GM18499 (cell line): Measurements from ENCODE around the gene TUBB2B.
"Not testable (repeated sequence)": the region's sequence is repeated elsewhere in the genome, so short reads cannot be mapped to it uniquely, and the experiment has no call there.

Experiments used
- ATAC-seq: cut with Tn5 transposase; IDR thresholded peaks from one replicate; pipeline ENCODE4 v1.9.1; 2021; ENCODE audit warnings: moderate number of reproducible peaks; ENCODE audit not compliant: insufficient read depth, unreplicated experiment

Gene TUBB2B

DNA sequence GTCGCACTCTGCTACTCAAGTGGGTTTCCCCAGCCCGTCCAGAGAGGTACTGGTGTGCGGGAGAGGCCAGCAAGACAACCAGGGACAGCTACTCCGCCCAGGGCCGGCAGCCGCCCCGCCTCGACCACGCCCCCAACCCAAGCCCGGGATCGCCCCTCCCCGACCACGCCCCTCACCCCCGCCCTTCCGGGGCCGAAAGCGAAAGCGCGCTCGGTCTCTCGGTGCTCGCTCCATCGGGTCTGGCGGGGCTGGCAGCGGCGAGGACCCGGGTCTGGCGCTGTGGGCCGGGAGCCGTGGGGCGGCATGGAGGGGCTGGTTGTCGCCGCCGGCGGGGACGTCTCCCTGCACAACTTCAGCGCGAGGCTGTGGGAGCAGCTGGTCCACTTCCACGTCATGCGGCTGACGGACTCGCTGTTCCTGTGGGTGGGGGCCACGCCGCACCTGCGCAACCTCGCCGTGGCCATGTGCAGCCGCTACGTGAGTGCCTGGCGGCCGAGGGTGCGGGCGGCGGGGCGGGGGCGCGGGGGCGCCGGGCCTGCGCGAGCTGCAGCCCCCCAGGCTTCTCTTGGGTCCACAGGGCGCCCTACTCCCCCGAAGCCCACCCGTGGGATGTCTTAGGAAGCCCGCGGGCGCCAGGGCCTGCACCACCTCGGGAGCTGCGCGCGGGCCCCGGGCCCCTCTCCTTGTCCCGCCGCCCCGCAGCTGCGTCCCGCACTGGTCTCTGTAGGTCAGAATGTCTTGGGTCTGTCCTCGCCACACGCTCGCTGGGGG, 31.5 kb upstream of the TUBB2B start, which contains the start of gene PSMG4:
Gene PSMG4 (plus strand): TSS at position 228 of the 771 bp plus-strand sequence. CDS start 76 bp downstream, at position 304.
- peak; percentile 40 for ATAC-seq

DNA sequence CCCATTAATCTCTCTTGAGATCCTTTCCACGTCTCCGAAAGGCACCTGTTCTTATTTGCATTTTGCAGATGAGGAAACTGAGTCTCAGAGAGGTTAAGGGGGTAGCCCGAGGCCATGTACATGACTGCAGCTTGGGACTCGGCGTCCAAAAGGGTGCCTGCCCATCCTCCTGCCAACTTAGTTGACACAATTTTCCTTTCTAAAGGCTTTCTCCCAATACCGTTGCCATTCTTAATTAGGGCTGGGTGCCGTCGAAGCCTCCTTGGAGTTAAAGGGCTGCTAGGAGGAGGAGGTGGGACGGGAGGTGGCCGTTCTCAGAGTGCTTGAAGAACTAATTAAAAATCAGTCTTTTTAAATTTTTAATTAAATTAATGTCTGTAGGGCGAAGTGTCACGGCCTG, 30.7 kb upstream of the TUBB2B start:
- no peak for ATAC-seq

DNA sequence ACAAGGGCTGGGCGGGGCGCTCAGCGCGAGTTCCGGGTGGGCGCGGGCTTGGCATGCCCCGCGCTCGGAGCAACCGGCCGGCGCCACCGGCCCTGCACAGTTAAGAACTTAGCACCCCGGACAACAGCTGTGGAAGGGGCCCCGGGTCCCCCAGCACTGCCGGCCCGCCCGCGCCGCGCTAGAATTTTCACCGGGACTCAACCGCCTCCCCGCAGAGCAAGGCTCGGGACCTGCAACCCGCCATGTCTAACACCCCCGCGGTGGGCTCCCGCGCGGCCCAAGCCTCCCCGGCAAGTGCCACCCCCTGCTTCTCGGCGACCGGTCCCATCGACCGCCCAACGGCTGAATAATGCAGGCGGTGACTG, 26.1 kb upstream of the TUBB2B start:
- ATAC-seq: no peak

DNA sequence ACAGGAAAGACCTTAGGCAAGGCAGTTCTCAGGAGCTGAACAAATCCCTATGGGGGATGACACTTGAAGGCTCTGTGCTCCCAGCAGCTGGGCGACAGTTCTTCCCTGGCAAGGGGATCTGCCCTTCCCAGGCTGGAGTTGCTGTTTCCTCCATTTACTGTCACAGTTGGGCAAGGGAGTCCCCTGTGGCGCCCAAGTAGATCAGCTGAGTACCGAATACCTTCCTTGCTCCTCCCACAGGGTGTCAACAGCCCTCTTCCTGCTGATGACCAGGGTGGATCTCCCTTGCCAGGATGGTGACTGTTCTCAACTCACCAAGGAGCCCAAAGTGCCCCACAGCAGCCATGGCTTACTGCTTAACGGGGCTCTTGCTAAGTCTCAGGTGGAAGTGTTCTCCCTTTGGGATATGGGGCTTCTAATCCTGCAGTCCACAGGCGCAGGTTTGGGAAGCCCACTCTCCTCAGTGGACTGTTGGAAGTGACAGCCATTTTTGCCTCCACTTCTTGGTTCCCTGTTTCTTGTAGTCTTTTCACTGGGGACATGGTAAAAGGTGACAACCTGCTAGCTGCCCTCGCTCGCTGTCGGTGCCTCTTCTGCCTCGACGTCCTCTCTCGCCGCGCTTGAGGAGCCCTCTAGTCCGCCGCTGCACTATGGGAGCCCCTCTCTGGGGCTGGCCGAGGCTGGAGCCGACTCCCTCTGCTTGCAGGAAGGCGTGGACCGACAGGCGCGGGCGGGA, 25.6 kb upstream of the TUBB2B start:
- no peak for ATAC-seq

DNA sequence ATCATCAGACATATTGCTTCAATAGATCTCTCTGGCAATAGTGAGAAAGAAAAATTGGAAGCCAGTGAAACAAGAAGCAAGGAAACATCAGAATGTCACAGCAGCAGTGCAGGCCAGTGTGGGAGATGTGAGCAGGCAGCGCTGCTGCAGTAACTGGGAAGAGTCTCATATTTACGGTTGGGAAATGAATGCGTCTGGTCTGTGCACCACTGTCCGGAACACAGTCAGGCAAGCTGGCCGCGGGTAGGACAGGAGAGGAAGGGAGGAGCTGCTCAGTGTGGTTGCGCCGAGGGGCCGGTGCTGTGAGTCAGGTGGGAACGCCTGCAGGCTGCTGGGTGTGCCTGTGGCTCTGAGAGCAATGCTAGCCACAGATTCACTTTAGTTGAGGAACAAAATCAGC, 24.9 kb upstream of the TUBB2B start:
- ATAC-seq: no peak

DNA sequence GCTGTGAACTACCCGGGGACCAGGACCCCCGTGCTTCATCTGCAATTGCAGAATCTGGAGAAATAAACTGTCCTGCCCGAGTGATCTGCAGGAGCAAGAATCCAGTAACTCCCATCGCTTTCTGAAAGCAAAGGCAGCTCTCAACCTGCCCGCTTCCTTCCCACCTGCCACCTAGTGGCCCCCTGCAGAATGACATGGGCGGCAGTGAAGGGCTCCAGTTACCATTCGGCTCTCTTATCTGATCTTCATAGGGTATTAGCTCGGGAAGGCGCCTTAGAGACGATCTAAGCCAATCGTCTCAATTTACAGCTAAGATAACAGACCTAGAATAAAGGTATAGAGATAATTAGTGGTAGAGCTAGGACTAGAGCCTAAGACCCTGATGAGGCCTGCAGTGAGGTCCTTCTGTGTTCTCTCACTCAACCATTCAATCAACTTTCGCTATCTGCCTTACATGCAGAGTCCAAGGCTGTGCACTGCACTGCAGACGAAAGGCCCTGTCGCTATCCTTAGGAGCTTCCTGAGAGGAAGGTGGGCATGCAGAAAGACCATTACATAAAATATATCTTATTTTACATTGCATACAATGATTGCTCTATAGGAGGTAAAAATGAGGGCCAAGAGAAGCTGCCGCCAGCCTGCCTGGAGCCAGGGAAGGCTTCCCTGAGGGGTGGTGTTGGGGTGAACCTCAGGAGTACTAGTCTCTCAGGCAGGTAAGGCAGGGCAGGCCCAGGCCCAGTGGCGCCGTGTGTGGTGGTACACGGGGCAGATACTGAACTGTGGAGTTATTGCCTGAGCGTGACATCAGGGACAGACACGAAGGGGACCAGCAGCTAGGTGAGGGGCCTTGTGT, 24.2 kb upstream of the TUBB2B start:
- no peak for ATAC-seq

DNA sequence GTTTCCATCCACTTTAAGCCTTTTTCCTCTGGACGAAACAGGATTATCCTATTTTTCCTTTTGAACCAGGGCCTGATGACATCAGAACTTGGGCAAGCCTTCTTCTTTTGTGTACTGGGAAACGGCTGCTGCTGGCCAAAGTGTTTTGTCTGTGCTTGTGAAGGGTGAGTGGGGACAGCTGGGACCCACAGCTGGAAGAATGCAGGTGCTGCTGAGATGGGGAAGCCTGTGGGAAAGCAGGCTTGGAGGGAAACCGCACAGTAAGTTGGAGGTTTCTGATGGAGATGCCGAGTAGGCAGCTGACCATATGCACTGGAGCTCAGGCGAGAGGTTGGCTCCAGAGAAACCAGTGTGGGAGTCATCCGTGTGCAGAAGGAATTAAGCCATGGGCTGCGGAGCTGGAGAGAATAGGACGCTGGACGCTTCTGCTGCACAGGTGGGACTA, 22.8 kb upstream of the TUBB2B start:
- no peak for ATAC-seq

DNA sequence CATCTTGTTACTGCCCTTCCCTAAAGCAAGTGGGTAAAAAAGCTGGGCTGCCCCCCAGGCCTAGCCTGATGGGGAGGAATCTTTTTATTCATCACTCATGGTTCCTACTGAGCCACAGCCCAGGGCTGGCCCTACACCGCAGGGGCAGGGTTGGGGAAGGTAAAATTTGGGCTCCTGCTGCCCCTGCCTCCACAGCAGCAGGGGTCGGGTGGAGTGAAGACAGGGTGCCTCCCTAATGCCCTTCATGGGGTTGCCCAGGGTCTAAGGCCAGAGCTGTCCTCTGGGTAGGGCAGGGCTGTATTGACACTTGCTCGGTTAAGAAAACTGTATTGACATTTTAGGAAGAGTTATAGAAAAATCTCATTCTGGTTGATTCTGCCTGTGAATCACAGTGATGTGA, 22.4 kb upstream of the TUBB2B start:
- no peak for ATAC-seq

DNA sequence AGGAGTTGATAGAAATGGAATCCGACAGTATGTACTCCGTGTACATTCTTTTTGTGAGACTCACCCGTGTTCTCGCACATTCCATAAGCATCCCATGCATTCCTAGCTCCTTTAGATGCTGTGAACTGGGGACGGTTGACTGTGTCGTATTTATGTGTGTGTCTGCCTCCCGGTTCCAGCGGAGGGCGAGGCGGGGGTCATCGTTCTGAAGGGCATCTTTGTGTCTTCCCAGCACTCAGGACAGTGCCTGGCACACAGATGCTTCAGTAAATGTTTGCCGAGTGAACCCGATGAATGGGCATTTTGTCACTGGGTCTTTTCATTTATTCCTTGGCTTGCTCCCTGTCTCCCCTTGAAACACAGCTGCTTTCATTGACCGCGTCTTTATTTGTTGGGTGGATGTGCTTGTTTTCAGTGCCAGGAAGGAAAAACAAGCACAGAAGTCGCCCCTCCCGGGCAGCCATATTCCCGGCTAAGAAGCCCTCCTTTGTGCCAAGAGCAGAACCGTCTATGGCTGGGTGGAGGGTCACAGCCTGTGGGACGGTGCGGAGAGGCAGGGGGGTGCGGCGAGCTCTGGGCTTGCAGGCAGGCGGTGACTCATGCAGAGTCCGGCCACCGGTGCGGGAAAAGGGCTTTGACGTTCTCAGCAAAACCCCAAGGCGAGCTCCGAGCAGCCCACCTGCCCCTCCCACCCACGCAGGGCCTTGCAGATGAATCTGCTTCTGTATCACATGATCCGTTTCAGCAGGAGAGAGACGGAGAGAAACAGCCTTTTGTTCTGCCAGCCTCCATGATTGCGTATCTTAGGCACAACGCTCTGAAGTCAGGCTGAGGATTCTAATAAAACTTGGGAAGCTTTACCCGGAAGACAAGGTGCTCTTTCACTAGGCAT, 20.0 kb upstream of the TUBB2B start:
- no peak for ATAC-seq

DNA sequence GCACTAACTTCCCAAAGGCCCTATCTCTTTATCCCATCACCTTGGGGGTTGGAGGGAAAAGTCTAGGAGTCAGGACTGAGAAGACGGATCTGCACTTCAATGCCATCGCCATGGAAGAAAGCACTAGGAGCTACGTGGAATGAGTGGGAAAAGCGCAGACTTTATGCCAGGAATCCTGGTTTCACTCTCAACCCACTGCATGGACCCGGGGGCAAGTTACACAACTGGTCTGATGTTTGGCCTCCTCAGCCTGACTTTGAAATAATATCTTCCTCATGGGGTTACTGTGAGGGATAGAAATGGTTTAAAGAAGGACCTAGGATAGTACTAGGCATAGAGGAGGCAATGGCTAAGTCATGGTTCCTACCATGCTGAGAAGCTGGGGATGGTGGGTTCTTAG, 17.8 kb upstream of the TUBB2B start:
- ATAC-seq: no peak

DNA sequence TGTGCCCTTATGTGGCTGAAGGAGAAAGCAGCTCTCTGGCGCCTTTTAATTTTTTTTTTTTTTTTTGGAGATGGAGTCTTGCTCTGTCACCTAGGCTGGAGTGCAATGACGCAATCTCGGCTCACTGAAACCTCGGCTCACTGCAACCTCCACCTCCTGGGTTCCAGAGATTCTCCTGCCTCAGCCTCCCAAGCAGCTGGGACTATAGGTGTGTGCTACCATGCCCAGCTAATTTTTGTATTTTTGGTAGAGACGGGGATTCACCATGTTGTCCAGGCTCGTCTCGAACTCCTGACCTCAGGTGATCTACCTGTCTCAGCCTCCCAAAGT, 17.3 kb upstream of the TUBB2B start:
- ATAC-seq: not testable (repeated sequence)

DNA sequence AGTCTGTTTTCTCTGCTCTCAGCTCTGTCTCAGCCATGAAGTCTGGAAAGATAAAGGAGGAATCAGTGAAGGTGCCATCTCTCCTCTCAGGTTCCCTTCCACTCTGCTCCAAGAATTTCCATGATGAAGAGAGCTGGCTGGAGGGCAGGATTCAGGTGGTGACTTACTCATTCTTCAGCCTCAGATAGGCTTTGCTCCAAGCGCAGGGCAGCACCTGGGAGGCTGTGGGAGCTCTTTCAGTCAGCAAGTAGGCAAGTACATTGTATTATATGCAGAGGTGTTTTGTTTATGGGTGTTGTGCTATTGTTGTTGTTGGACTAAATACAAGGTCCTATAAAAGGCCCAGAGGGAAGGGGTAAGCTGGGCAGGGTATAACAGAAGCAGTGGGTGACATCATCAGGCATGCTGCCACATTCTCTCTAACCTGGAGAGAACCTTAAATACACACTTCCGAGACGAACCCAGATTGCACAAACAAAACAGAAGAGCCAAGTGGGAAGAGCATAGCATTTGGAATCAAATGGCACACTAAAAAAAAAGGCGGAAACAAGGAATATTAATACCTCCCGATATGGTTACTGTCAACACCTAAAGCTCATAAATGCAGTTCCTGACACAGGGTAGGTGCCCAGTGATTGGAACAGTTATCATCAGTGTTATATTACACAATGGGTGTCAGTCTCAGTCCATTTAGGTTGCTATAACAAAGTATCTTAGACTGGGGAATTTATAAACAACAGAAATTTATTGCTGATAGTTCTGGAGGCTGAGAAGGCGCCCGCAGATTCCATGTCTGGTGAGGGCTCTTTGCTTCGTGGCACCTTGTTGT, 16.8 kb upstream of the TUBB2B start:
- ATAC-seq: no peak

DNA sequence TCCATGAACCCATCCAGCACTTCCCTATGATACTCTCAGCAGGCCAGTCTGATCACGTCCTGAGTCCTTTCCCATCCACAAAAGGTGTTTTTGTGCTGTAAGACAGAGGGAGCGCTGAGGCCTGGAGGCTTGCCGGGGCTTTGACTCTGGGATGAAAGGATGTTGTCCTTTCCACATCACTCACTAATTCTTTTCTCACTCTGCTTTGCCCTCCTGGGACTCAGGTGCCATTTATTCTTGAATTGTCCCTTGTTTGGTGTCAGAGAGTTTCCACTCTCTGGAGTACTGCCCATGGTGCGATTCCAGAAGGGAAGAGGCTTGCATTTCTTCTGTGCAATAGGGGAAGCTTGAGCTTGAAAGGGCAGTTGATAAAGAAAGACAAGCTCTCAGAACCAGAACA, 15.3 kb upstream of the TUBB2B start:
- no peak for ATAC-seq

DNA sequence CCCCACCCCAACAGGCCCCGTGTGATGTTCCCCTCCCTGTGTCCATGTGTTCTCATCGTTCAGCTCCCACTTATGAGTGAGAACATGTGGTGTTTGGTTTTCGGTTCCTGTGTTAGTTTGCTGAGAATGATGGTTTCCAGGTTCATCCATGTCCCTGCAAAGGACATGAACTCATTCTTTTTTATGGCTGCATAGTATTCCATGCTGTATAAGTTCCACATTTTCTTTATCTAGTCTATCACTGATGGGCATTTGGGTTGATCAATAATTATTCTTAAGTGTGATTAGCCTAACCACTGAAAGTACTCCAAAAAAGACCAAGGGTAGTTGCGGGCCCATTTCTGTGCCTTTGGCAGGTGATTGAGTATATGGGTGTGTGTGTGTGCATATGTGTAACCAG, 14.3 kb upstream of the TUBB2B start:
- ATAC-seq: not testable (repeated sequence)

DNA sequence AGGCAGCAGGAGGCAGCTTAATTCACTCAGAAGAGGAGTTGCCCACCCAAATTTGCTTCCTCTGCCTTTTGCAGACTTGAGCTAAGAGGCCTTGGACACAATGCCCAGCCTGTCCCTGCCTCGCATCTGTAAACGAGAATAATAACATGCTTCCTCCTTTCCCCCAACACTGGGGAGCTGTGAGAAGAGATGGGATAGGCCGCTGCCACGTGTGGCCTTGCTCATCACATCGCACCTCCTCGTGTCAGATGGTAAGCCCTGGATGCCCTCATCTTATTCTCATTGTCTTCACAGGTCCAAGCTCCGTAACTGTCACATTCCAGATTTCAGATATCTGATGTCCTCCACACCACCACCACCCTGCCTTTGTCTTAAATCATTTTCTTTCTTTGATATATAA, 13.1 kb upstream of the TUBB2B start:
- ATAC-seq: no peak

DNA sequence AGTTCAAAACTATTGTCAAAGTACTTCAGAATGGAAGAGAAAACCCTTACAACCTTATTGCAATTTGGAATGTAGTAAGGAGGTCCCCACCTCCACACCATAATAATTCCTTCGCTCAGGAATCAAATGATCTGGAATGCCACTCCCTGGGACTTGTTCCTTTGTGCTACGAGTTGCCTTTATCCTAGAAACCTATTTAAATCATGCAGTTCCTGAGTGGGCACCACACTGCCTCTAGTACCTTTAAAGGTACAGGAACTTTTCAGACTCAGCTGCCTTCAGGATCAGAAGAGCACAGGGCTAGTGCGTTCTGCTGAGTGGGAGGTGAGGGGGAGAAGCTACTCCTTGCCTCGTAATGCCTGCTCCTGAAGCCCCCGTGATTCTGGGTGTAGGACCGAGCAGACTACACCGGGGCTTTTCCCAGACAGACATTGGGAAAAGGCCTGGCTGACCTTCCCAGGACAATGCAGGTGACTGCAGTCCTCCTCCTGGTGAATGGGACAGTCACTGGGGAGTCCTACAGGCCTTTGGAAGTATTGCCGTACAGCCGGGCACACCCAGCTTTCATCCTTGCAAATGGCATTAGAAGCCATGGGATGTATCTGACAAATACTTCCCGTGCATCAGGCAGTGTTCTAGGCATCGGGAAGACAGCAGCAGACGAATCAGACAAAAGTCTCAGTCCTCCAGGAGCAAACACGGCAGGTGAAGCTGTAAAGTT, 11.8 kb upstream of the TUBB2B start:
- no peak for ATAC-seq

DNA sequence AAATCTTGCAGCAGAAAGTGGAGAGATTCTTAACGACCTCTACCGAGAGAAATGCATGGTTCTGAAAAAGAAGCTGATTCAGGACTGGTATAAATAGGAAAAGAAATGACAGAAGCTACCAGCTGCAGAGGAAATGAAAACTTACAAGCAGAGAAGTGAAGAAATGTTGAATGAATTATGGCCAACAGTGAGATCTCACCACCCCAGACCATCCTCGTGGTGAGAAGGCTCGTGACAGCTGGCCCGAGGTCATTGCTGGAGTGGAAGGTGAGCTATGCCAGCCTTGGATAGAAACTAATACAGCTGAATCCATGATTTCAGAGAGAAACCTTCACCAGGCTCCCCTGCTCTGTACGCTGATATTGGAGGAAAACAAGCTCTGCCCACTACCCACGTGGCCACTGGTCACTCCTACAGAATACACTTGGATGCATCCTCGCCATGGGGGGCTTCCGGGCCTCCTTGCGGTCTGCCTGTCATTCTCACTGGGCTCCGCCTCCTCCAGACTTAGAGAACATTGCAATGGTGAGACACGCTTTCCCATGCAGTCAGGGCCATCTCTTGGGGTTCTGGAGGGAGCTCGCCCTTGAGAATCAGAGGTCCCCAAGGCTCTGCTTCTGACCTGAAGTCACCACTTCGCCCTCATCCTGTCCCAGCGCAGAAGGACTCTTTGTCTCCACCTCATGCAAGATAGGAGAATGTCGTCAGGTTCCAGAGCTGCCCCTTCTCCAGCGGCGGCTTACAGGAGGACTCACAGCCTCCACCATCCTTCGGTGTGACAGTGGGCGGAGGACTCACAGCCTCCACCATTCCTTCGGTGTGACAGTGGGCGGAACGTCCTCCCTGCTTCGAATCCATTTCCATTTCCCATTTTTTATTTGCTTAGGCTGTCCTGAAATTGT, 10.6 kb upstream of the TUBB2B start:
- ATAC-seq: no peak

DNA sequence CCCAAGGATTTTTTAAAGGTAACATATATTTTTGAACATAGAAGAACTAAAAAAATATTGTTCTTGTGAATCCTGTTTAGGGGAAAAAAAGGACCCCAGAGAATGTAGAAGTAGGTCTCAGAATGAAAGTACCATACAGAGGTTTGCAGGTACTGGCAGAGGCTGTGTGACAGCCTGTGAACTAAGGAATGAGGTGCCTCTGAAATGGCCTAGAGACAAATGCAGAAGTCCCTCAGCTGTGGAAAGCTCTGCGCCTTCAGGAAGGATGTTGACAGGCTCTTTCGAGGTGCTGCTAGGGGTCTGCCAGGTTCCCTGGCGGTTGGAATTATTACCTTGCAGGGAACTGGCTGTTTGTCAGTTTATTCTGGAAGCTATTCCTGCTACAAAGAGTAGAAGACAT, 8.6 kb upstream of the TUBB2B start:
- ATAC-seq: no peak
